NCI-H1694 treated with DMSO at 0.1 percent for 48 hours (cell line): ENCODE results near the gene C5orf47.

Experiments used
- DNase-seq: peaks from one replicate; lab custom pipeline; 2025; lab: John Stamatoyannopoulos, UW

The C5orf47 gene

GRCh38 chr5:174044466-174045254 lies 55.7 kb downstream of the C5orf47 start:
- no peak for DNase-seq

GRCh38 chr5:174045470-174046025 lies 56.6 kb downstream of the C5orf47 start, which contains the start of gene NSG2:
NSG2 (plus strand) TSS chr5:174045706; CDS start chr5:174046756, 1,050 bp downstream.
- peak; percentile 67 for DNase-seq

GRCh38 chr5:174046558-174046957 lies 57.6 kb downstream of the C5orf47 start:
- no peak for DNase-seq

GRCh38 chr5:174047472-174048099 lies 58.6 kb downstream of the C5orf47 start:
- DNase-seq = no peak

GRCh38 chr5:174052636-174053035 lies 63.7 kb downstream of the C5orf47 start:
- no peak for DNase-seq

GRCh38 chr5:174053905-174054304 lies 64.9 kb downstream of the C5orf47 start:
- no peak for DNase-seq
